PC-9 (cell line): ENCODE data around the gene GMNC. TPM values are rescaled to one million over a fixed set of nuclear protein-coding genes. Genes with fewer than 3 reads are reported as not detected.

Source experiments
- BruUV-seq: library from RNA; stranded (reverse); fragments of 400-500 nt; replicated peaks from 2 replicates; lab custom pipeline; 2021; lab: Mats Ljungman, UMichigan
- CTCF ChIA-PET: fragments of 300-600 bp; sonication (Branson Sonifier 250); formaldehyde crosslinking; loops from one replicate; lab custom pipeline; 2022; ENCODE audit warnings: antibody characterized with exemption; lab: Charles Lee
- POLR2A ChIA-PET: fragments of 300-600 bp; sonication (Branson Sonifier 250); formaldehyde crosslinking; loops from one replicate; lab custom pipeline; 2022; ENCODE audit warnings: antibody characterized with exemption; ENCODE audit not compliant: unreplicated experiment; lab: Charles Lee
- DNase-seq, 2 experiments: peaks; one replicate each; pipeline versions ENCODE4 v3.0.0 to v3.0.0-alpha.2; 2015 to 2022; ENCODE audit warnings: mixed read lengths in 1 of 2
- H2AFZ ChIP-seq: fragments of 200-600 bp; sonication (generic); 2 replicates; pipeline ENCODE4 v1.8.1; 2017; ENCODE audit warnings: antibody characterized with exemption
- H3F3A ChIP-seq: fragments of 200-600 bp; sonication (generic); 2 replicates; pipeline ENCODE4 v1.8.1; 2017; ENCODE audit warnings: antibody characterized with exemption, mild to moderate bottlenecking, low read depth; ENCODE audit not compliant: insufficient read depth
- H3K27ac ChIP-seq: fragments of 200-600 bp; sonication (generic); 2 replicates; pipeline ENCODE4 v1.6.1; 2016; ENCODE audit warnings: mixed run types
- H3K27me3 ChIP-seq: fragments of 200-600 bp; sonication (generic); 2 replicates; pipeline ENCODE4 v1.6.1; 2016; ENCODE audit warnings: low read depth, mixed run types; ENCODE audit not compliant: insufficient read depth
- H3K36me3 ChIP-seq: fragments of 200-600 bp; sonication (generic); 2 replicates; pipeline ENCODE4 v1.6.1; 2016; ENCODE audit warnings: low read depth, mixed run types
- H3K4me1 ChIP-seq: fragments of 200-600 bp; sonication (generic); replicated peaks from 2 replicates; pipeline ENCODE4 v1.6.1; 2016; ENCODE audit warnings: mixed run types; ENCODE audit not compliant: insufficient read depth
- H3K4me2 ChIP-seq: fragments of 200-600 bp; sonication (generic); 2 replicates; pipeline ENCODE4 v1.6.1; 2017; ENCODE audit warnings: mixed run types
- H3K4me3 ChIP-seq: fragments of 200-600 bp; sonication (generic); 2 replicates; pipeline ENCODE4 v1.6.1; 2016; ENCODE audit warnings: mixed run types
- H3K79me2 ChIP-seq: fragments of 200-600 bp; sonication (generic); 2 replicates; pipeline ENCODE4 v1.6.1; 2017; ENCODE audit warnings: low read depth, mixed run types
- H3K9me2 ChIP-seq: fragments of 200-600 bp; sonication (generic); 2 replicates; pipeline ENCODE4 v1.8.1; 2017; ENCODE audit warnings: mild to moderate bottlenecking; ENCODE audit not compliant: insufficient read depth
- H3K9me3 ChIP-seq: fragments of 200-600 bp; sonication (generic); 2 replicates; pipeline ENCODE4 v1.8.1; 2016; ENCODE audit warnings: low read depth; ENCODE audit not compliant: insufficient read depth
- H4K20me1 ChIP-seq: fragments of 200-600 bp; sonication (generic); 2 replicates; pipeline ENCODE4 v1.8.1; 2017; ENCODE audit not compliant: insufficient read depth
- CTCF ChIP-seq: fragments of 200-600 bp; sonication (generic); conservative IDR thresholded peaks from 2 replicates; pipeline ENCODE4 v1.6.1; 2017; ENCODE audit warnings: mixed run types, antibody characterized with exemption, mild to moderate bottlenecking, moderate library complexity
- EZH2 ChIP-seq: fragments of 200-600 bp; sonication (generic); IDR thresholded peaks from 2 replicates; pipeline ENCODE4 v1.8.0; 2017; ENCODE audit warnings: antibody characterized with exemption, low read depth
- intact Hi-C: fragments of 100-400 bp; cut with micrococcal nuclease; formaldehyde crosslinking; loops from one replicate; pipeline ENCODE4 v1.10.0; 2022; ENCODE audit not compliant: unreplicated experiment
- total RNA-seq: library from RNA; stranded (reverse); gene quantifications from 2 replicates; pipeline ENCODE4 v1.2.3, GENCODE V29; 2021

GMNC gene
- total RNA-seq, 1 experiment from 2014 or later = not detected

GRCh38 chr3:190863119-190863465 is 598 bp upstream of the GMNC start:
- Histone ChIP-seq H3K9me2 (no peaks in the 10 kb centered on the region; the same call in 1 of the 2 replicates), H3K9me3 (no peaks in the 10 kb centered on the region), H3K4me1 (peaks cover 4% of the 10 kb centered on the region; the same call in 1 of the 2 replicates), H4K20me1 (no peaks in the 10 kb centered on the region), H3K36me3 (no peaks in the 10 kb centered on the region), H2AFZ (peak overlapping the region; percentile 81), H3K4me2 (peak overlapping the region; percentile 73), H3K79me2 (no peaks in the 10 kb centered on the region), H3K27me3 (no peaks in the 10 kb centered on the region), H3K27ac (no peak overlapping the region), H3F3A (no peaks in the 10 kb centered on the region), H3K4me3 (peak overlapping the region; percentile 59)
- POLR2A ChIA-PET = interaction anchor here (0.6 to 0.7 kb wide), 2 partner anchors 120 to 707 kb away, joined by 3 to 5 read pairs; no protein-coding TSS in a partner anchor
- no peak for DNase-seq
- no peak for TF ChIP-seq EZH2
- intact Hi-C loops = no loop called here
- TSS peak; percentile 92 for BruUV-seq
- CTCF ChIA-PET = interaction anchor here (0.6 kb wide), 1 partner anchor 1950 kb away, joined by 4 read pairs; no protein-coding TSS in a partner anchor

GRCh38 chr3:190860521-190860920 is 2.0 kb downstream of the GMNC start:
- no peaks in the 10 kb centered on the region for H3F3A ChIP-seq
- no peaks in the 10 kb centered on the region for H3K36me3 ChIP-seq
- H3K4me1 ChIP-seq = peaks cover 4% of the 10 kb centered on the region; the same call in 1 of the 2 replicates
- H4K20me1 ChIP-seq = no peaks in the 10 kb centered on the region
- no peaks in the 10 kb centered on the region; the same call in 1 of the 2 replicates for H3K9me2 ChIP-seq
- no peak overlapping the region for H3K4me3 ChIP-seq
- TF ChIP-seq CTCF = no peak
- no peak for TF ChIP-seq EZH2
- H3K79me2 ChIP-seq = no peaks in the 10 kb centered on the region
- H2AFZ ChIP-seq = no peak overlapping the region
- POLR2A ChIA-PET = interaction anchor here (0.5 kb wide), 1 partner anchor 707 kb away, joined by 5 read pairs; no protein-coding TSS in a partner anchor
- no peaks in the 10 kb centered on the region for H3K9me3 ChIP-seq
- CTCF ChIA-PET = no interaction called here
- BruUV-seq = no TSS peak
- no peak overlapping the region for H3K4me2 ChIP-seq
- H3K27me3 ChIP-seq = no peaks in the 10 kb centered on the region
- DNase-seq = no peak
- H3K27ac ChIP-seq = no peak overlapping the region
- intact Hi-C loops = no loop called here

GRCh38 chr3:190855151-190855550 is 7.3 kb downstream of the GMNC start:
- Histone ChIP-seq H3K4me1 (no peaks in the 10 kb centered on the region), H4K20me1 (no peaks in the 10 kb centered on the region), H3K4me2 (no peak overlapping the region), H3K79me2 (no peaks in the 10 kb centered on the region), H3K36me3 (no peaks in the 10 kb centered on the region), H3K9me2 (no peaks in the 10 kb centered on the region), H3K27ac (no peak overlapping the region), H3K4me3 (no peak overlapping the region), H2AFZ (no peak overlapping the region), H3F3A (no peaks in the 10 kb centered on the region), H3K27me3 (no peaks in the 10 kb centered on the region), H3K9me3 (no peaks in the 10 kb centered on the region)
- DNase-seq = no peak
- intact Hi-C loops = no loop called here
- TF ChIP-seq EZH2 = no peak
- TF ChIP-seq CTCF = no peak
- CTCF ChIA-PET = interaction anchor here (0.6 kb wide), 1 partner anchor 1829 kb away, joined by 7 read pairs; no protein-coding TSS in a partner anchor
- no TSS peak for BruUV-seq
- POLR2A ChIA-PET = no interaction called here

- Histone ChIP-seq H4K20me1 (no peaks in the 10 kb centered on the region), H3F3A (no peaks in the 10 kb centered on the region), H2AFZ (no peak overlapping the region), H3K4me3 (no peak overlapping the region), H3K4me2 (no peak overlapping the region), H3K4me1 (no peaks in the 10 kb centered on the region), H3K27me3 (no peaks in the 10 kb centered on the region), H3K9me2 (no peaks in the 10 kb centered on the region), H3K9me3 (no peaks in the 10 kb centered on the region), H3K27ac (no peak overlapping the region), H3K36me3 (no peaks in the 10 kb centered on the region), H3K79me2 (no peaks in the 10 kb centered on the region)
- no peak for DNase-seq
- ChIA-PET POLR2A (no interaction called here), CTCF (no interaction called here)
- no TSS peak for BruUV-seq
- TF ChIP-seq CTCF (no peak), EZH2 (no peak)
- intact Hi-C loops = no loop called here
Measured at GRCh38 chr3:190854062-190854461, 8.4 kb downstream of the GMNC start.
